ENCODE results near the gene RNF43. TPM values are rescaled to one million over a fixed set of nuclear protein-coding genes. Genes with fewer than 3 reads are reported as not detected.

The RNF43 gene
- total RNA-seq, 1 donor from 2014 or later, result 19.2 TPM

GRCh38 chr17:58370309-58370708 is 47.0 kb downstream of the RNF43 start:
- no peak for DNase-seq (ENCODE audit: low spot score, unreplicated experiment)
- Mint-ChIP-seq H3K4me1 (ENCODE audit: low read depth) (peaks cover 16% of the 10 kb centered on the region), H3K36me3 (ENCODE audit: insufficient read depth) (peaks cover 5% of the 10 kb centered on the region), H3K27ac (no peak overlapping the region), H3K27me3 (no peaks in the 10 kb centered on the region), H3K4me3 (ENCODE audit: low read depth) (no peak overlapping the region), H3K9me3 (ENCODE audit: low read depth) (no peaks in the 10 kb centered on the region)
- no peak for TF ChIP-seq CTCF (IDR thresholded peaks at IDR 0.05; ENCODE audit: unreplicated experiment)

- H3K36me3 Mint-ChIP-seq (ENCODE audit: insufficient read depth), result peaks cover 5% of the 10 kb centered on the region
- DNase-seq (ENCODE audit: low spot score, unreplicated experiment), result no peak
- H3K4me1 Mint-ChIP-seq (ENCODE audit: low read depth), result peaks cover 23% of the 10 kb centered on the region
- no peak overlapping the region for H3K4me3 Mint-ChIP-seq (ENCODE audit: low read depth)
- H3K27ac Mint-ChIP-seq, result peak overlapping the region; percentile 70
- H3K27me3 Mint-ChIP-seq, result no peaks in the 10 kb centered on the region
- no peak for TF ChIP-seq CTCF (IDR thresholded peaks at IDR 0.05; ENCODE audit: unreplicated experiment)
- H3K9me3 Mint-ChIP-seq (ENCODE audit: low read depth), result no peaks in the 10 kb centered on the region
Measured at GRCh38 chr17:58369214-58370031, 47.9 kb downstream of the RNF43 start.

GRCh38 chr17:58368860-58369213 is 48.5 kb downstream of the RNF43 start:
- H3K36me3 Mint-ChIP-seq (ENCODE audit: insufficient read depth), result peaks cover 5% of the 10 kb centered on the region
- no peak for TF ChIP-seq CTCF (IDR thresholded peaks at IDR 0.05; ENCODE audit: unreplicated experiment)
- peaks cover 27% of the 10 kb centered on the region for H3K4me1 Mint-ChIP-seq (ENCODE audit: low read depth)
- H3K4me3 Mint-ChIP-seq (ENCODE audit: low read depth), result no peak overlapping the region
- no peak overlapping the region for H3K27ac Mint-ChIP-seq
- H3K27me3 Mint-ChIP-seq, result no peaks in the 10 kb centered on the region
- no peaks in the 10 kb centered on the region for H3K9me3 Mint-ChIP-seq (ENCODE audit: low read depth)
- DNase-seq (ENCODE audit: low spot score, unreplicated experiment), result no peak

Other genes with a start within 250 kb of the RNF43 start
- not detected in 2 replicates for gene EPX, start 224.8 kb downstream of the RNF43 start, total RNA-seq
- 40.0 and 44.3 TPM in 2 replicates for gene MKS1, start 198.3 kb downstream of the RNF43 start, total RNA-seq
- gene LPO, start 178.9 kb downstream of the RNF43 start, total RNA-seq, result 0.16 TPM in 1 of 2 replicates, not detected in the other
- gene MPO, start 136.6 kb downstream of the RNF43 start, total RNA-seq, result not detected in 2 replicates
- 101 and 105 TPM in 2 replicates for gene TSPOAP1, start 88.7 kb downstream of the RNF43 start, total RNA-seq
- gene SUPT4H1, start 65.3 kb downstream of the RNF43 start, total RNA-seq, result 89.6 and 95.7 TPM in 2 replicates
- gene HSF5, start 70.9 kb upstream of the RNF43 start, total RNA-seq, result 0.11 and 0.12 TPM in 2 replicates
- gene MTMR4, start 97.1 kb upstream of the RNF43 start, total RNA-seq, result 89.3 and 91.9 TPM in 2 replicates